Neural cell (in vitro differentiated cells): ENCODE measurements around the gene SELENOH. TPM values are rescaled to one million over a fixed set of nuclear protein-coding genes. Genes with fewer than 3 reads are reported as not detected.

Experiments used
- H2AFZ ChIP-seq: fragments of 200-600, 300-800 bp; sonication (generic), shearing (Covaris generic); 2 replicates; pipeline ENCODE4 v1.6.0; 2014; ENCODE audit warnings: low read depth, mild to moderate bottlenecking, antibody characterized with exemption, low read length, moderate library complexity
- H3F3A ChIP-seq: fragments of 200-600 bp; shearing (Covaris generic); 2 replicates; pipeline ENCODE4 v1.6.1; 2016; ENCODE audit warnings: mild to moderate bottlenecking, moderate library complexity, mixed read lengths, antibody characterized with exemption, low read length; ENCODE audit not compliant: insufficient read depth, poor library complexity, severe bottlenecking
- H3K27ac ChIP-seq: fragments of 200-600, 300-800 bp; sonication (generic), shearing (Covaris generic); 2 replicates; pipeline ENCODE4 v1.5.1; 2014; ENCODE audit warnings: mild to moderate bottlenecking, low read length, moderate library complexity
- H3K27me3 ChIP-seq: fragments of 300-800, 200-600 bp; sonication (generic), shearing (Covaris generic); 2 replicates; pipeline ENCODE4 v1.6.0; 2014; ENCODE audit warnings: mild to moderate bottlenecking, low read depth, low read length, moderate library complexity; ENCODE audit not compliant: insufficient read depth
- H3K36me3 ChIP-seq: fragments of 300-800, 200-600 bp; sonication (generic), shearing (Covaris generic); 2 replicates; pipeline ENCODE4 v1.5.1; 2014; ENCODE audit warnings: mild to moderate bottlenecking, antibody characterized with exemption, low read length, moderate library complexity; ENCODE audit not compliant: insufficient read depth
- H3K4me2 ChIP-seq: fragments of 300-800, 200-600 bp; sonication (generic), shearing (Covaris generic); 2 replicates; pipeline ENCODE4 v1.6.0; 2014; ENCODE audit warnings: mild to moderate bottlenecking, low read length
- H3K4me3 ChIP-seq: fragments of 300-800, 200-600 bp; sonication (generic), shearing (Covaris generic); 2 replicates; pipeline ENCODE4 v1.5.1; 2014; ENCODE audit warnings: mild to moderate bottlenecking, low read length, moderate library complexity
- H3K79me2 ChIP-seq: fragments of 200-600 bp; shearing (Covaris generic); replicated peaks from 2 replicates; pipeline ENCODE4 v1.6.0; 2014; ENCODE audit warnings: mild to moderate bottlenecking, low read length, moderate library complexity; ENCODE audit not compliant: insufficient read depth
- H3K9ac ChIP-seq: fragments of 300-800, 200-600 bp; sonication (generic), shearing (Covaris generic); 2 replicates; pipeline ENCODE4 v1.6.1; 2016; ENCODE audit warnings: mild to moderate bottlenecking, low read length, mixed read lengths
- H3K9me2 ChIP-seq: fragments of 200-600 bp; shearing (Covaris generic); 2 replicates; pipeline ENCODE4 v1.6.1; 2016; ENCODE audit warnings: mild to moderate bottlenecking, low read length, mixed read lengths; ENCODE audit not compliant: insufficient read depth
- H3K9me3 ChIP-seq: fragments of 200-600, 300-800 bp; sonication (generic), shearing (Covaris generic); 2 replicates; pipeline ENCODE4 v1.6.1; 2016; ENCODE audit warnings: mild to moderate bottlenecking, mixed run types, low read length, moderate library complexity, mixed read lengths
- H4K20me1 ChIP-seq: fragments of 200-600 bp; shearing (Covaris generic); 2 replicates; pipeline ENCODE4 v1.6.1; 2016; ENCODE audit warnings: mild to moderate bottlenecking, mixed run types; ENCODE audit not compliant: insufficient read depth
- EP300 ChIP-seq: fragments of 450-650 bp; conservative IDR thresholded peaks from 2 replicates; pipeline ENCODE4 v1.6.1; 2014; ENCODE audit warnings: antibody characterized with exemption, mild to moderate bottlenecking, moderate library complexity; ENCODE audit not compliant: poor library complexity, severe bottlenecking
- EZH2 ChIP-seq: fragments of 200-600, 300-800 bp; shearing (Covaris generic), sonication (generic); IDR thresholded peaks from 2 replicates; pipeline ENCODE4 v1.6.1; 2014; ENCODE audit warnings: antibody characterized with exemption, low read length, borderline replicate concordance, mild to moderate bottlenecking; ENCODE audit not compliant: insufficient read depth, poor library complexity, severe bottlenecking
- MXI1 ChIP-seq: fragments of 450-650 bp; conservative IDR thresholded peaks from 2 replicates; pipeline ENCODE4 v1.6.1; 2014; ENCODE audit warnings: antibody characterized with exemption, mild to moderate bottlenecking; ENCODE audit not compliant: poor library complexity, severe bottlenecking
- POLR2AphosphoS5 ChIP-seq: IDR thresholded peaks from 2 replicates; pipeline ENCODE4 v1.6.1; 2012
- RAD21 ChIP-seq: fragments of 450-650 bp; conservative IDR thresholded peaks from 2 replicates; pipeline ENCODE4 v1.6.1; 2014; ENCODE audit warnings: antibody characterized with exemption, mild to moderate bottlenecking, moderate library complexity
- SMC3 ChIP-seq: fragments of 450-650 bp; conservative IDR thresholded peaks from 2 replicates; pipeline ENCODE4 v1.6.1; 2014; ENCODE audit warnings: antibody characterized with exemption, mild to moderate bottlenecking, moderate library complexity; ENCODE audit not compliant: poor library complexity
- TAF1 ChIP-seq: IDR thresholded peaks from 2 replicates; pipeline ENCODE4 v1.6.1; 2012; ENCODE audit warnings: low read depth
- polyA plus RNA-seq: library from polyadenylated mRNA; depleted of rRNA; stranded (reverse); fragments of >200 nt; gene quantifications from 2 replicates; pipeline ENCODE4 v1.2.3, GENCODE V29; 2014
- TF ChIP-seq, protein P1 (sequence below): IDR thresholded peaks from 2 replicates; pipeline ENCODE4 v1.6.1; 2012; ENCODE audit warnings: borderline replicate concordance
- TF ChIP-seq, protein P2 (sequence below): fragments of 450-650 bp; IDR thresholded peaks from 2 replicates; pipeline ENCODE4 v1.5.1; 2014; ENCODE audit warnings: antibody characterized with exemption, mild to moderate bottlenecking, moderate library complexity; ENCODE audit not compliant: poor library complexity, severe bottlenecking

The SELENOH gene
- polyA plus RNA-seq, 1 donor from 2014 or later, result 546 TPM

DNA sequence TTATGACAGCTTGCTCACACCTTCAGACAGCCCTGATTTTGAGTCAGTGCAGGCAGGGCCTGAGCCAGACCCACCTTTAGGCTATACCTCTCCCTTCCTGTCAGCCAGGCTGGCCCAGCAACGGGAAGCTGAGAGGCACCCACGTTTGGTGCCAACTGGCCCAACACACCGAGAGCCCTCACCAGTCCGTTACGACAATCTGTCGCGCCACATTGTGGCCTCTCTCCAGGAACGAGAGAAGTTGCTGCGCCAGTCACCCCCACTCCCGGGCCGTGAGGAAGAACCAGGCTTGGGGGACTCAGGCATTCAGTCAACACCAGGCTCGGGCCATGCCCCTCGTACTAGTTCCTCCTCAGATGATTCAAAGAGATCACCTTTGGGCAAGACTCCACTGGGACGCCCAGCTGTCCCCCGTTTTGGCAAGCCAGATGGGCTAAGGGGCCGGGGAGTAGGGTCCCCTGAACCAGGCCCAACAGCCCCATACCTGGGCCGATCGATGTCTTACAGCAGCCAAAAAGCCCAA is 42.4 kb upstream of the SELENOH start (continued):
- TF ChIP-seq, protein P1, sequence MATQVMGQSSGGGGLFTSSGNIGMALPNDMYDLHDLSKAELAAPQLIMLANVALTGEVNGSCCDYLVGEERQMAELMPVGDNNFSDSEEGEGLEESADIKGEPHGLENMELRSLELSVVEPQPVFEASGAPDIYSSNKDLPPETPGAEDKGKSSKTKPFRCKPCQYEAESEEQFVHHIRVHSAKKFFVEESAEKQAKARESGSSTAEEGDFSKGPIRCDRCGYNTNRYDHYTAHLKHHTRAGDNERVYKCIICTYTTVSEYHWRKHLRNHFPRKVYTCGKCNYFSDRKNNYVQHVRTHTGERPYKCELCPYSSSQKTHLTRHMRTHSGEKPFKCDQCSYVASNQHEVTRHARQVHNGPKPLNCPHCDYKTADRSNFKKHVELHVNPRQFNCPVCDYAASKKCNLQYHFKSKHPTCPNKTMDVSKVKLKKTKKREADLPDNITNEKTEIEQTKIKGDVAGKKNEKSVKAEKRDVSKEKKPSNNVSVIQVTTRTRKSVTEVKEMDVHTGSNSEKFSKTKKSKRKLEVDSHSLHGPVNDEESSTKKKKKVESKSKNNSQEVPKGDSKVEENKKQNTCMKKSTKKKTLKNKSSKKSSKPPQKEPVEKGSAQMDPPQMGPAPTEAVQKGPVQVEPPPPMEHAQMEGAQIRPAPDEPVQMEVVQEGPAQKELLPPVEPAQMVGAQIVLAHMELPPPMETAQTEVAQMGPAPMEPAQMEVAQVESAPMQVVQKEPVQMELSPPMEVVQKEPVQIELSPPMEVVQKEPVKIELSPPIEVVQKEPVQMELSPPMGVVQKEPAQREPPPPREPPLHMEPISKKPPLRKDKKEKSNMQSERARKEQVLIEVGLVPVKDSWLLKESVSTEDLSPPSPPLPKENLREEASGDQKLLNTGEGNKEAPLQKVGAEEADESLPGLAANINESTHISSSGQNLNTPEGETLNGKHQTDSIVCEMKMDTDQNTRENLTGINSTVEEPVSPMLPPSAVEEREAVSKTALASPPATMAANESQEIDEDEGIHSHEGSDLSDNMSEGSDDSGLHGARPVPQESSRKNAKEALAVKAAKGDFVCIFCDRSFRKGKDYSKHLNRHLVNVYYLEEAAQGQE, result no peak

DNA sequence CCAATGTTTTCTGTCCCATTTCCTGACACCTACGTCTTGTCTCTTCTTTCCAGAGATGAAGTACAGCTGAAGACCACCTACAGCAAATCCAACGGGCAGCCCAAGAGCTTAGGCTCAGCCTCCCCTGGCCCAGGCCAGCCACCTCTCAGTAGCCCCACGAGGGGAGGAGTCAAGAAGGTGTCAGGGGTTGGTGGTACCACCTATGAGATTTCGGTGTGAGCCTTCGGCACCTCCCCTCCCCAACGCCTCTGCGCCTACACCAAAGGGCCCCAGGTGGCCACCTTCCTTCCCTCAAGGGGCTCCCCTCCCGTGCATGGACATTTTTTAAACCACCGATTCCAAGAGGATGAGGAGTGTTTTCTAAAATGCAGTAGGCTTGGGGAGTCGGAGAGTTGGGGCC is 41.5 kb upstream of the SELENOH start:
- H3K36me3 ChIP-seq, result peaks cover 17% of the 10 kb centered on the region
- no peaks in the 10 kb centered on the region for H3K9me2 ChIP-seq
- H3K79me2 ChIP-seq, result no peaks in the 10 kb centered on the region
- H3K4me2 ChIP-seq, result no peak overlapping the region
- no peak overlapping the region for H3K9ac ChIP-seq
- no peak overlapping the region for H3K4me3 ChIP-seq
- H3F3A ChIP-seq, result no peaks in the 10 kb centered on the region
- H3K9me3 ChIP-seq, result no peaks in the 10 kb centered on the region
- no peaks in the 10 kb centered on the region for H4K20me1 ChIP-seq
- no peak overlapping the region for H2AFZ ChIP-seq
- no peak overlapping the region for H3K27ac ChIP-seq
- no peaks in the 10 kb centered on the region for H3K27me3 ChIP-seq
- TF ChIP-seq MXI1 (no peak), SMC3 (no peak)
- TF ChIP-seq, protein P1, result no peak

DNA sequence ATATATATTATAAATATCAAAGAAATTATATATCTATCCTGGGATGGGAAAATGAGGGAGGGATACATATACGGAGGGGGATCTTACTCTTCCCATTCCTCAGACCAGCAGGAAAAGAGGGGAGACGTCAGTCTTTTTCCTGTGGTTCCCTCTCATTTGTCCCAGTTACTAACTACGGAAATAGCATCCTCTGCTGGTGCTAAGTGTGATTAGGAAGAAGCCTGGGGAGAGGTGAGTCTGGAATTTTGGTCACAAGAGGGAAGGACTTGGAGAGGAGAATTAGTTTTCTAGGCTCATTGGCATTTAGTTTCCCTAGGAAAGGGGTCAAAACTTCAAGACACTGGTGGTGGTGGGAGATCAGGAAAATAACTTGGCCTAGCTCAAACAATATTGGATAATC is 40.9 kb upstream of the SELENOH start:
- H3K27me3 ChIP-seq, result no peaks in the 10 kb centered on the region
- no peak overlapping the region for H3K4me3 ChIP-seq
- no peaks in the 10 kb centered on the region for H3K9me2 ChIP-seq
- no peaks in the 10 kb centered on the region for H3K9me3 ChIP-seq
- no peaks in the 10 kb centered on the region for H3K79me2 ChIP-seq
- no peaks in the 10 kb centered on the region for H3F3A ChIP-seq
- H3K36me3 ChIP-seq, result peaks cover 17% of the 10 kb centered on the region
- no peak overlapping the region for H3K27ac ChIP-seq
- TF ChIP-seq, protein P1, result no peak
- TF ChIP-seq EZH2, result no peak
- TF ChIP-seq EP300, result no peak
- TF ChIP-seq RAD21, result no peak
- TF ChIP-seq POLR2AphosphoS5, result no peak
- TF ChIP-seq TAF1, result no peak
- TF ChIP-seq, protein P2, sequence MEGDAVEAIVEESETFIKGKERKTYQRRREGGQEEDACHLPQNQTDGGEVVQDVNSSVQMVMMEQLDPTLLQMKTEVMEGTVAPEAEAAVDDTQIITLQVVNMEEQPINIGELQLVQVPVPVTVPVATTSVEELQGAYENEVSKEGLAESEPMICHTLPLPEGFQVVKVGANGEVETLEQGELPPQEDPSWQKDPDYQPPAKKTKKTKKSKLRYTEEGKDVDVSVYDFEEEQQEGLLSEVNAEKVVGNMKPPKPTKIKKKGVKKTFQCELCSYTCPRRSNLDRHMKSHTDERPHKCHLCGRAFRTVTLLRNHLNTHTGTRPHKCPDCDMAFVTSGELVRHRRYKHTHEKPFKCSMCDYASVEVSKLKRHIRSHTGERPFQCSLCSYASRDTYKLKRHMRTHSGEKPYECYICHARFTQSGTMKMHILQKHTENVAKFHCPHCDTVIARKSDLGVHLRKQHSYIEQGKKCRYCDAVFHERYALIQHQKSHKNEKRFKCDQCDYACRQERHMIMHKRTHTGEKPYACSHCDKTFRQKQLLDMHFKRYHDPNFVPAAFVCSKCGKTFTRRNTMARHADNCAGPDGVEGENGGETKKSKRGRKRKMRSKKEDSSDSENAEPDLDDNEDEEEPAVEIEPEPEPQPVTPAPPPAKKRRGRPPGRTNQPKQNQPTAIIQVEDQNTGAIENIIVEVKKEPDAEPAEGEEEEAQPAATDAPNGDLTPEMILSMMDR, result no peak
- TF ChIP-seq SMC3, result no peak
- TF ChIP-seq MXI1, result no peak
- H3K9ac ChIP-seq, result no peak overlapping the region
- H3K4me2 ChIP-seq, result no peak overlapping the region
- H2AFZ ChIP-seq, result no peak overlapping the region
- no peaks in the 10 kb centered on the region for H4K20me1 ChIP-seq
